GM12878 (cell line): ENCODE results near the gene MINDY3. TPM values are rescaled to one million over a fixed set of nuclear protein-coding genes. Genes with fewer than 3 reads are reported as not detected.

Source experiments
- ATAC-seq: fragments of 200-7000 bp; cut with Tn5 transposase; 3 replicates; pipeline ENCODE4 v1.9.1; 2020; ENCODE audit warnings: mild to moderate bottlenecking, moderate library complexity
- BruUV-seq: library from RNA; stranded (reverse); fragments of 400-500 nt; replicated peaks from 2 replicates; lab custom pipeline; 2021; lab: Mats Ljungman, UMichigan
- CTCF ChIA-PET: fragments of 300-600 bp; sonication (Branson Sonifier 250); formaldehyde crosslinking; extraction: SDS; loops from one replicate; lab custom pipeline; 2021; ENCODE audit warnings: inconsistent platforms; lab: Yijun Ruan, JAX
- POLR2A ChIA-PET: fragments of 350-600 bp; formaldehyde crosslinking; extraction: SDS; loops from one replicate; lab custom pipeline; 2021; ENCODE audit warnings: inconsistent platforms; lab: Charles Lee
- RAD21 ChIA-PET: fragments of 300-600 bp; sonication (Branson Sonifier 250); formaldehyde crosslinking; loops from one replicate; lab custom pipeline; 2023; ENCODE audit warnings: antibody characterized with exemption; ENCODE audit not compliant: unreplicated experiment; lab: Charles Lee
- SMC1A ChIA-PET: fragments of 300-600 bp; sonication (Branson Sonifier 250); formaldehyde crosslinking; loops from one replicate; lab custom pipeline; 2023; ENCODE audit not compliant: unreplicated experiment, uncharacterized antibody; lab: Charles Lee
- DNase-seq: peaks from one replicate; pipeline ENCODE4 v3.0.0-alpha.2; 2011; ENCODE audit warnings: low read depth, low spot score
- FAIRE-seq: peaks from 3 replicates; lab custom pipeline; 2011; peaks lifted over from hg19 to GRCh38; lab: Jason Lieb, UNC
- H2AFZ ChIP-seq: 2 replicates; pipeline ENCODE4 v1.6.0; 2011; ENCODE audit warnings: low read depth, low read length, control low read depth; ENCODE audit not compliant: control insufficient read depth
- H3K27ac ChIP-seq: 2 replicates; pipeline ENCODE4 v1.5.1; 2011; ENCODE audit warnings: control low read depth; ENCODE audit not compliant: control insufficient read depth, insufficient read depth
- H3K27me3 ChIP-seq, 2 experiments: replicated peaks in 1 of 2; 2 replicates each; pipeline versions ENCODE4 v1.6.0 to v1.6.1; 2011; ENCODE audit warnings: low read length in 1 of 2; ENCODE audit not compliant: control insufficient read depth in 2 of 2, insufficient read depth in 2 of 2
- H3K36me3 ChIP-seq, 2 experiments: 2 replicates each; pipeline ENCODE4 v1.5.1; 2011; ENCODE audit warnings: low read length in 1 of 2; ENCODE audit not compliant: control insufficient read depth in 2 of 2, insufficient read depth in 2 of 2
- H3K4me1 ChIP-seq: 2 replicates; pipeline ENCODE4 v1.6.1; 2011; ENCODE audit warnings: mild to moderate bottlenecking, low read length, moderate library complexity, mixed read lengths; ENCODE audit not compliant: control insufficient read depth, insufficient read depth
- H3K4me2 ChIP-seq: 2 replicates; pipeline ENCODE4 v1.6.0; 2011; ENCODE audit warnings: control low read depth; ENCODE audit not compliant: control insufficient read depth, insufficient read depth
- H3K4me3 ChIP-seq: fragments of 200-600 bp; sonication (generic); 2 replicates; pipeline ENCODE4 v1.5.1; 2016
- H3K79me2 ChIP-seq: 2 replicates; pipeline ENCODE4 v1.6.0; 2011; ENCODE audit warnings: low read length; ENCODE audit not compliant: control insufficient read depth, insufficient read depth
- H3K9ac ChIP-seq: 2 replicates; pipeline ENCODE4 v1.8.0; 2011; ENCODE audit warnings: low read length, control low read depth, mixed read lengths; ENCODE audit not compliant: control insufficient read depth, insufficient read depth
- H3K9me3 ChIP-seq: replicated peaks from 3 replicates; pipeline ENCODE4 v1.5.1; 2011; ENCODE audit warnings: mild to moderate bottlenecking, low read length; ENCODE audit not compliant: control insufficient read depth, insufficient read depth
- H4K20me1 ChIP-seq: 2 replicates; pipeline ENCODE4 v1.6.0; 2011; ENCODE audit not compliant: control insufficient read depth, insufficient read depth
- RAD21 ChIP-seq: IDR thresholded peaks from 2 replicates; pipeline ENCODE4 v1.6.1; 2011; ENCODE audit warnings: mild to moderate bottlenecking, low read depth, low read length, moderate library complexity; ENCODE audit not compliant: insufficient read depth
- RBBP5 ChIP-seq: fragments of 200-600 bp; sonication (generic); conservative IDR thresholded peaks from 2 replicates; pipeline ENCODE4 v1.6.1; 2016
- SMARCA5 ChIP-seq: fragments of 450-650 bp; IDR thresholded peaks from 2 replicates; pipeline ENCODE4 v1.6.1; 2017; ENCODE audit warnings: mild to moderate bottlenecking
- TCF3 ChIP-seq: IDR thresholded peaks from 2 replicates; pipeline ENCODE4 v1.6.1; 2012; ENCODE audit warnings: low read depth, mild to moderate bottlenecking, low read length, borderline replicate concordance; ENCODE audit not compliant: insufficient read depth
- WGBS: methylation state at CpG from one replicate; pipeline ENCODE4 v1.1.6; 2016; ENCODE audit warnings: low lambda C conversion rate; ENCODE audit not compliant: insufficient replicate concordance, insufficient coverage; ENCODE audit errors: missing lambda C conversion rate; 5-methylcytosine and 5-hydroxymethylcytosine counted together
- in situ Hi-C: fragments of 300-500 bp; cut with MboI; formaldehyde crosslinking; loops from 9 replicates; pipeline ENCODE4 v1.14.3; 2018; ENCODE audit warnings: mixed read lengths
- intact Hi-C: fragments of 100-400 bp; cut with micrococcal nuclease; formaldehyde crosslinking; loops from one replicate; pipeline ENCODE4 v1.14.2; 2022; ENCODE audit not compliant: unreplicated experiment
- polyA plus RNA-seq, 11 experiments: library from polyadenylated mRNA; depleted of rRNA in 4 of 11; unstranded in 6 of 11; stranded (reverse) in 5 of 11; fragments of >200 nt; fragmentation: Nextera tagmentation in 4 of 11; fragmentation: Illumina TruSeq in 1 of 11; extraction: Ambion mirVana in 4 of 11; extraction: Trizol in 1 of 11; gene quantifications; 1 replicate in 1 of 11; 2 replicates in 10 of 11; pipeline versions ENCODE4 v1.2.1 to v1.2.3, GENCODE V29; 2011 to 2016; ENCODE audit warnings: inconsistent platforms in 2 of 11, missing spikeins in 2 of 11, low read depth in 1 of 11
- total RNA-seq, 4 experiments: library from RNA; depleted of rRNA in 3 of 4; stranded (reverse); fragments of >200 nt in 3 of 4; fragmentation: Illumina TruSeq in 1 of 4; extraction: Trizol in 1 of 4; gene quantifications; 2 replicates each; pipeline versions ENCODE4 v1.2.1 to v1.2.3, GENCODE V29; 2013 to 2021

The MINDY3 gene
- total and polyA plus RNA-seq, 10 of the 15 experiments (the other 5 are each of a cell fraction or from before 2014, with no cell fraction given) = 12.0 to 23.6 (median 15.7) TPM

DNA sequence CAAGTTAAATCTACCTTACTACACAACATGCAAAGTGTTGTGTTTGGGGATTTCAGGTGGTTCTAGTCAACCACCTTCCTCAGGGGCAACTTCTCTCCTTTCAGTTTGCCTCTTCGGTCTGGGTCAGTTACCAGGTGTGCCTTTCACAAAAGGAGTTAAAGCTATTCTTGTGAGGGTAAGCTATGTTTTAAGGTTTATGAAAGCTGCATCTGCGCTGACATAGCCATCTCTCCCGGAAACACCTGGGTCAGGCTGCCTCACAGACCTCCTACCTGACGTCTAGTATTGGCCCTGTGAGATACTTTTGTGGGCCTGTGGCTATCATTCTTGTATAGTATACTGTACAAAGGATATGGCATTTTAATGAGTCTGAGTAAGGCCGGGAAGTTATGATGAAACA lies 72.9 kb downstream of the MINDY3 start:
- Histone ChIP-seq H3K4me3 (no peak overlapping the region), H3K27ac (no peak overlapping the region), H3K79me2 (no peaks in the 10 kb centered on the region), H3K27me3 (no peaks in the 10 kb centered on the region), H3K4me2 (no peak overlapping the region), H3K9ac (no peak overlapping the region), H3K9me3 (no peaks in the 10 kb centered on the region), H4K20me1 (no peaks in the 10 kb centered on the region), H3K36me3 (peaks cover 6 to 8% of the 10 kb centered on the region in 2 experiments; a peak in 3 of 4 replicates)
- ChIA-PET RAD21 (no interaction called here), SMC1A (interaction anchor here (1.2 kb wide), 1 partner anchor 24 kb away, joined by 3 read pairs; no protein-coding TSS in a partner anchor), POLR2A (no interaction called here), CTCF (no interaction called here)
- in situ Hi-C loops = no loop called here
- FAIRE-seq (no peak), ATAC-seq (no peak)
- 79% methylated on average over 5 of the region's 5 CpGs for WGBS
- BruUV-seq = no TSS peak
- no peak for TF ChIP-seq RAD21
- peak; percentile 75; the same call in 1 of the 2 replicates for TF ChIP-seq TCF3
- TF ChIP-seq, all 136 proteins: peak for 1
- Histone ChIP-seq H3K4me1 (no peaks in the 10 kb centered on the region), H2AFZ (no peak overlapping the region)
- no peak for DNase-seq
- intact Hi-C loops = no loop called here

DNA sequence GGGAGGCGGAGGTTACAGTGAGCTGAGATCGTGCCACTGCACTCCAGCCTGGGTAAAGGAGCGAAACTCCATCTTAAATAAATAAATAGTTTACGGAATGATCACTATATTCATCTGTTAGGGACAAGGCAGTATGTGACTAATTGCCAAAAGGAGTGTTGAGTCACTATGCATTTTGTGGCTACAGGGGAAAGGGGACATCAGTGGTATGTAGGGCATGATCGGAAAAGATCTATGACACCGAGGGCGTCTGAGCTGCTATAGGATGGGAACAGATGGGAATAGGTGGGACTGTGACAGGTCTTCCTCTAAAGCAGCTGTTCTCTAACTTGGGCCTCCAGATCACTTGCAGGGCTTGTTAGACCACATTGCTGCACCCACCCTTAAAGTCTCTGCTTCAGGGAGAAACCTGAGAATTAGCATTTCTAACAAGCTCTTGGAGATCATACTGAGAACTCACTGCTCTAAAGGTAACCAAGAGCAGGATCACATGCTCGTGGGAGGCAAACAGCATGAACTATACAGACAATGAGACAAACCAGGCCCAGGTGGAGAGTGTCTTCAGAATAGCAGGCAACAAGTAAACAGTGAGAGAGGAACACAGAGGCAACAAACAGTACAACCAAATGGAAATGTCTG lies 75.5 kb downstream of the MINDY3 start:
- intact Hi-C loops = no loop called here
- ChIA-PET RAD21 (no interaction called here), SMC1A (no interaction called here)
- H3K36me3 ChIP-seq = peaks cover 8 to 13% of the 10 kb centered on the region in 2 experiments; a peak in 3 of 4 replicates
- H2AFZ ChIP-seq = no peak overlapping the region
- no TSS peak for BruUV-seq
- H3K4me3 ChIP-seq = no peak overlapping the region
- ATAC-seq = no peak
- TF ChIP-seq RBBP5 (no peak), SMARCA5 (no peak)
- TF ChIP-seq, all 136 proteins: peak for 0
- Histone ChIP-seq H3K9me3 (no peaks in the 10 kb centered on the region), H3K27me3 (no peaks in the 10 kb centered on the region), H4K20me1 (no peaks in the 10 kb centered on the region), H3K79me2 (no peaks in the 10 kb centered on the region), H3K9ac (no peak overlapping the region), H3K27ac (no peak overlapping the region), H3K4me1 (no peaks in the 10 kb centered on the region), H3K4me2 (no peak overlapping the region)
- ChIA-PET CTCF (interaction anchor here (1.0 kb wide), 1 partner anchor 11 kb away, joined by 3 read pairs; no protein-coding TSS in a partner anchor), POLR2A (no interaction called here)
- no peak for DNase-seq
- in situ Hi-C loops = no loop called here
- WGBS = 97% methylated on average over 8 of the region's 8 CpGs
- FAIRE-seq = no peak
